Right lobe of liver (tissue), 4 donors: Measurements from ENCODE around the gene UEVLD.

Experiments used
- POLR2A ChIP-seq: fragments of 450-650 bp; IDR thresholded peaks from one replicate; pipeline ENCODE4 v1.6.1; 2017; ENCODE audit warnings: antibody characterized with exemption, mild to moderate bottlenecking
- TF ChIP-seq, protein P1 (sequence below), 4 donors: fragments of 200-600 bp in 3 of 4; fragments of 450-650 bp in 1 of 4; IDR thresholded peaks; one replicate each; pipeline versions ENCODE4 v1.5.1 to v1.8.0; 2016 to 2022; ENCODE audit warnings: antibody characterized with exemption in 4 of 4, mild to moderate bottlenecking in 2 of 4
- donor health status: DM: no; HTN: no; CAD: no.
- donor health status: DM: no; HTN: no; CAD: no.
- donor health status: DM: no; HTN: yes; CAD: no.

DNA sequence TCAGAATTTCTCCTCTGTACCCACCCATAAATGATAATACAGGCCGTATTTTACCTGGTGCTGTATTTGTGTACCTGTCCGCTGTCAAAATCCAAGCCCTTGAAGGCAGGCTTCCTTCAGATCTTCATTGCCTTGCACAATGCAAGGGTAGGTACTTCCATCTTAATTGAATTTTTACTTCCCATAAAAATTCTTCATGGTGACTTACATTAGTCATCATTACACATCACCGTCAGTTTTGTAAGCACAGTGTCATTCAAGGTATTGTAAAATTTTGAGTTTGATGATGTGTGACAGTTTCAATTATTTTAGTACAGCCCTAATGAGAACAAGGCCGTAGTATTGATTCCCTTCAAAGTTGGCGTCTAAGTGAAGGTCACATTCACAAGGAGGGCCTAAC, 61.0 kb downstream of the UEVLD start:
- TF ChIP-seq, protein P1, sequence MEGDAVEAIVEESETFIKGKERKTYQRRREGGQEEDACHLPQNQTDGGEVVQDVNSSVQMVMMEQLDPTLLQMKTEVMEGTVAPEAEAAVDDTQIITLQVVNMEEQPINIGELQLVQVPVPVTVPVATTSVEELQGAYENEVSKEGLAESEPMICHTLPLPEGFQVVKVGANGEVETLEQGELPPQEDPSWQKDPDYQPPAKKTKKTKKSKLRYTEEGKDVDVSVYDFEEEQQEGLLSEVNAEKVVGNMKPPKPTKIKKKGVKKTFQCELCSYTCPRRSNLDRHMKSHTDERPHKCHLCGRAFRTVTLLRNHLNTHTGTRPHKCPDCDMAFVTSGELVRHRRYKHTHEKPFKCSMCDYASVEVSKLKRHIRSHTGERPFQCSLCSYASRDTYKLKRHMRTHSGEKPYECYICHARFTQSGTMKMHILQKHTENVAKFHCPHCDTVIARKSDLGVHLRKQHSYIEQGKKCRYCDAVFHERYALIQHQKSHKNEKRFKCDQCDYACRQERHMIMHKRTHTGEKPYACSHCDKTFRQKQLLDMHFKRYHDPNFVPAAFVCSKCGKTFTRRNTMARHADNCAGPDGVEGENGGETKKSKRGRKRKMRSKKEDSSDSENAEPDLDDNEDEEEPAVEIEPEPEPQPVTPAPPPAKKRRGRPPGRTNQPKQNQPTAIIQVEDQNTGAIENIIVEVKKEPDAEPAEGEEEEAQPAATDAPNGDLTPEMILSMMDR (IDR thresholded peaks at IDR 0.05): no peak
- no peak for TF ChIP-seq POLR2A
